Measurements from ENCODE around the gene CDC42.

CDC42 gene

DNA sequence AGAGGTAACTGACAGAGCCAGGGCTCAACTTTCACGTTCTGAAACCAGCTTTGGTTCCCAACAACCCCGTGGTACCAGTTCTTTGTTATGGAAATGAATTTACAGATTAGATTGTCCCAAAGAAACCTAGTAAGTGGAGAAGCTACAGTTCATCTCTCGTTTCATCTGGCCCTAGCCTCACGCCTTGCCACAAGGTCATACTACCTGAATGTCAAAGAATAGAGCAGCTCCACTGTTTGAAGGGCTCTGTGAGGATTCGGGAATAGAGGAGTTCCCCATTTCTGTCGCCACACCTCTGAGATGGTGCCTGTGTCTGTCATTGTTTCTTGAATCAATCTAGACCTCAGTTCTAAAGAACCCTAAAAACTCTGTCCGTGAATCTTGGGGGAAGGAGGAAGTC lies 15.0 kb upstream of the CDC42 start:
- DNase-seq (ENCODE audit: low spot score): no peak
- TF ChIP-seq CTCF (IDR thresholded peaks at IDR 0.05; ENCODE audit: extremely low read depth, missing control alignments): no peak

DNA sequence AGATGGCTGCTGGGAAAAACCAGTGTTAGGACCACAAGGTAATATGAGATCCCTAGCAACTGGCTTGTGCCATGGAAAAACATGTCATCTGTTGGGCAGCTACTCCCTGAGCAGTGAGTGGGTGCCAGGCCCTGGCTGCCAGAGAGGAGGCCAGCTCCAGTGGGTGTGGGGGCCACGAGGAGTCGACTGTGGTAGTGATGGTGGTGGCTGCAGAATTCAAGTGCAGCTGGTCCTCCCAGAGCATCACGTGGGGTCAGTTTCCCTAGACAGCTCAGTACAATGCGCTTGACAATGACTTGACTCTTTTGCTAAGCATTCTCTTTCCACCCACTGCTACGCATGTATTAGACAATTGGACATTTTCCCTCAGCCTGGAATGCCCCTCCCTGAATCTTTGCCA lies 14.5 kb upstream of the CDC42 start:
- DNase-seq (ENCODE audit: low spot score): no peak
- TF ChIP-seq CTCF (IDR thresholded peaks at IDR 0.05; ENCODE audit: extremely low read depth, missing control alignments): no peak

GRCh38 chr1:22039594-22040285 lies 12.8 kb upstream of the CDC42 start:
- peak; percentile 80 for DNase-seq (ENCODE audit: low spot score)
- no peak for TF ChIP-seq CTCF (IDR thresholded peaks at IDR 0.05; ENCODE audit: extremely low read depth, missing control alignments)

GRCh38 chr1:22040286-22040623 lies 12.3 kb upstream of the CDC42 start:
- DNase-seq (ENCODE audit: low spot score): no peak
- TF ChIP-seq CTCF (IDR thresholded peaks at IDR 0.05; ENCODE audit: extremely low read depth, missing control alignments): no peak

DNA sequence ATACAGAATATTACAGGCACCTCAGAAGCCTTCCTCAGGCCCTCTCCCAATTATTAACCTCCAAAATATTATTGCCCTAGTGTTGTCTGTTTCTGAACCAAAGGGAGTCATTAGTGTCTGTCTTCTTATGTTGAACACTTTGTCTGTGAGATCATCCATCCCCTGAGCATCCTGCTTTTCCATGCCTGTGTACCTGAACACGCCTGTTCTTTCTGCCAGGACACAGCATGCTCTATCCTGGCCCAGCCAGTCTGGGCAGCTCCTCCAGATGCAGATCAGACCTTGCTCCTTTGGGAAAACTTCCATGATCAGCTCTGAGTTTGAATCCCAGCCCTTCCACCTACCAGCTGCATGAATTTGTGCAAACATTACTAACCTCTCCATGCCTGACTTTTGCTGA lies 11.0 kb upstream of the CDC42 start:
- no peak for DNase-seq (ENCODE audit: low spot score)
- no peak for TF ChIP-seq CTCF (IDR thresholded peaks at IDR 0.05; ENCODE audit: extremely low read depth, missing control alignments)

- TF ChIP-seq CTCF (IDR thresholded peaks at IDR 0.05; ENCODE audit: extremely low read depth, missing control alignments): no peak
- no peak for DNase-seq (ENCODE audit: low spot score)
These were observed 9.2 kb upstream of the CDC42 start for GRCh38 chr1:22043198-22043769.

GRCh38 chr1:22044690-22045420 lies 7.7 kb upstream of the CDC42 start:
- no peak for TF ChIP-seq CTCF (IDR thresholded peaks at IDR 0.05; ENCODE audit: extremely low read depth, missing control alignments)
- no peak for DNase-seq (ENCODE audit: low spot score)

Measured in GM20000 (cell line).